Stimulated activated CD4-positive, alpha-beta T cell treated with anti-CD3 and anti-CD28 coated beads, Interleukin-12 subunit alpha, Interleukin-12 subunit beta, amount 100 ng/mL, for 48 hours (primary cell): ENCODE results near the gene SCN11A.
"Not testable (repeated sequence)": the region's sequence is repeated elsewhere in the genome, so short reads cannot be mapped to it uniquely, and the experiment has no call there.

Experiments used
- DNase-seq, 3 donors: peaks; one replicate each; pipeline ENCODE4 v3.0.0-alpha.2; 2020; ENCODE audit warnings: low read depth in 2 of 3, low spot score in 1 of 3

SCN11A gene

DNA sequence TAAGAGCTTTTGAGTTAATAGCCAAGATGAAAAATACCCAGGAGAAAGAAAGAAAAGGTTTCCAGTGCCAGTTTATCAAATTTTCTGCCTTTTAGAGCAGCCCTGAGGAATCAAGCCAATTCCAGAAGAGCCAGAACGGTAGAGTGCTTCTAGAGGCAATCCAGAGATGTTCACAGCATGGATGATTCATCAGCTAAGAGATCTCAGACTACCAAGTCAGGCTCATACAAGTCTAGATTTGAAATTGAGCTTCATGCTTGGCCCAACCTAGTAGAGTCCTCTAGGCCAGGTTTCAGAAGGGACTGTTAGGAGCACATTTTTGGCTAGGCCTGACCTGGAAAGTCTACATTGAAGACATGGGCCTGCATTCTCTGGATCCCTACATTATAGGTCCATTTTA lies 15.5 kb upstream of the SCN11A start:
- no peak for DNase-seq

GRCh38 chr3:39065197-39065596 lies 13.5 kb upstream of the SCN11A start:
- no peak for DNase-seq

DNA sequence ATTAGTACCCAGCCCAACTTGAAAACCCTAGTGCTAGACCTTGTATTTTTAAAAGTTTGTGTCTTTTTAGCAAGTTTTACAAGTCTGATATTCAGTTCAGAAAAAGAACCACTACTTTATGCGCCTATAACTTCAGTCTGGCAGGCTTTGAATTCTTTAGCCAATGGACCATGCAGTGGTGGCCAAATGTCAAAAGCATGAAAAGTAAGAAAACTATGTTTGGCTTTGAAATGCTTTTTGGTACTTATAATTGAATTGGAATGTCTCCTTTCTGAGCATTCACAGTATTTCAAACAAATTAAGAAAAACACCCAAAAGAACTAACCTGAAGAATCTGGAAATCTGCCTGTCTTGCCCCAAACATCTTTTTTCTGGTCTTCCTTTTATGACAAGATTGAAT lies 12.9 kb upstream of the SCN11A start:
- DNase-seq, result no peak

DNA sequence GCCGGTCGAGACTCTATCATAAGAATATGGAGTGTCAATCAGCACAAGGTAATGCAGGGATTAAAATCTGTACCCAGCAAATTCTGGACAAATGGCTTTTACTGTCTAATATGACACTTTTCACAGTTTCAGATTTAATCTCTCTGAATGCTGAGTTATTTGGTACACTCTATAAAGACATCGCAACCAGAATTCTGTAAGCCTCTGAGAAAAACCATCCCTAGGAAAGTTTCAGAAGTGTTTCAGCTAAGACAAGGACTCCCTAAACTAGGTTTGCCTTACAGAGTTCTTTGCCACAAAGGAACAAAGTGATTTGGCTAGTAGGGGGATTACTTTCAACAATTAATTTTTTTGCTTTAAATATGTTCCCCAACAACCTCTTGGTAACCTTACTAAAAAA lies 11.4 kb upstream of the SCN11A start:
- no peak for DNase-seq

- no peak for DNase-seq
Measured at GRCh38 chr3:39062180-39062579, 10.4 kb upstream of the SCN11A start.

GRCh38 chr3:39061228-39061627 lies 9.5 kb upstream of the SCN11A start:
- DNase-seq, result not testable (repeated sequence)

GRCh38 chr3:39056151-39056550 lies 4.4 kb upstream of the SCN11A start:
- no peak for DNase-seq

- no peak for DNase-seq
Measured at GRCh38 chr3:39053696-39054095, 2.0 kb upstream of the SCN11A start.

- no peak for DNase-seq
Measured at GRCh38 chr3:39052583-39052982, 839 bp upstream of the SCN11A start.

DNA sequence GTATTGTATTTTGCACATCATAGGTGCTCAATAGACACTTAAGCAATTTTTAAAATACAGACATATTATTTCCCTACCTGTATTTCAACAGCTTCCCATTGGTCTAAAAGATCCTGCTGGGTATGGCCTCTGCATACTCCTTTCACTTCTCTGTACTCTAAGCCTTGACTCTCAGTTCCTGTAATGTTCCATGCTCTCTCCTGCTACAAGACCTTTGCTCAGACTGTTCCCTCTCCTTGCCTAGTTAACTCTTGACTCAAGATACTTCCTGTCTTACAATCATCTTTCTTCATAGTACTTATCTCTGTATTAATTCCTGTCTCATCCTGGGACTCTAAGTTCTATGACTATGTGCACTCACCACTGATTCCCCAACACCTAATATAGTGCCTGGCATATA lies 1.7 kb downstream of the SCN11A start:
- DNase-seq, result no peak

DNA sequence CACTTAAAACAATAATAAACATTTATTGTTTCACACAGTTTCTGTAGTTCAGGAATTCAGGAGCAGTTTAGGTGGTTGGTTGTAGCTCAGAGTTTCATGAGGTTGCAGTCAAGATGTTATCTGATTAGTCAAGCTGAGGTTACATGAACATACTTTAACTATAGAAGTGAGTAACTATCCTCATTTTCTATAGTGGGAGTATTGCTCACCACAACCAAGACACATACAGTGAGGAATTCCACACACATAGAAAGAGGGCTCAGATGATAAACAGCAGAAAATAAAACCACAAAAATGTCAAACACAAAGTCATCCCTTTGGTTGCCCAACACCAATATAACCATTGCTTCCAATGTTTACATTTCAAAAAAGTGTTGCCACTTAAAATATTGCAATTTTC lies 13.6 kb downstream of the SCN11A start:
- no peak for DNase-seq

DNA sequence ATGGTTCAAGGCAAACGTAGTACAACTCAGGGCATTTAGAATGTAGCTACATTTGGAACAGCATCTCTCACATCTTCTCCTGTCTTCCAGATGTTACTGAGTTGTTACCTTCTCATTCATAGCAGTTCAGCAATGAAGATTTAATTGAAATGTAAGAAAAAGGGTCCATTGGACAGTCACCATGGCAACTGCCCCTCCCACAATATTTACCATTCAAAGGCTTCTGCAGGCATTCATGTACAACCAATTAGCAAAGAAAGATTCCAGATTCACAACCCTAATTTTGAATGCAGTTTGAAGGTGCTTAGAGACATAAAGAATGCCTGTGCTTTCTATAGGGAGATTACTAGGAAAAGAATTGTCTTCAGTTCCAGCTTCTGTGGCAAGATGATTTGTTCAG lies 22.2 kb downstream of the SCN11A start:
- DNase-seq, result no peak

DNA sequence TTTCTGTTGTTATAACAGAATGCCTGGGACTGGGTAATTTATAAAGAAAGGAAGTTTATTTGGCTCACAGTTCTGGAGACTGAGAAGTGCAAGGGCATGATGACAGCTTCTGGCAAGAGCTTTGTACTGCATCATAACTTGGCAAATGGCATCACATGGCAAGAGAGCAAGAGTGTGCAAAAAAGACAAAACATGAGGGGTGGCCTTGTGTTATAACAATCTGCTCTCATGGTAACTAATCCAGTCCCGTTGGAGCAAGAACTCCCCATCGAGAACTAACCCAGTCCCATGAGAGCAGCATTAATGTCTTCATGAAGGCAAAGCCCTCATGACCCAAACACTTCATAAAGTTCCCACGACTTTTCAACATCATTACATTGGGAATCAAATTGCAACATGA lies 23.2 kb downstream of the SCN11A start:
- DNase-seq, result no peak

DNA sequence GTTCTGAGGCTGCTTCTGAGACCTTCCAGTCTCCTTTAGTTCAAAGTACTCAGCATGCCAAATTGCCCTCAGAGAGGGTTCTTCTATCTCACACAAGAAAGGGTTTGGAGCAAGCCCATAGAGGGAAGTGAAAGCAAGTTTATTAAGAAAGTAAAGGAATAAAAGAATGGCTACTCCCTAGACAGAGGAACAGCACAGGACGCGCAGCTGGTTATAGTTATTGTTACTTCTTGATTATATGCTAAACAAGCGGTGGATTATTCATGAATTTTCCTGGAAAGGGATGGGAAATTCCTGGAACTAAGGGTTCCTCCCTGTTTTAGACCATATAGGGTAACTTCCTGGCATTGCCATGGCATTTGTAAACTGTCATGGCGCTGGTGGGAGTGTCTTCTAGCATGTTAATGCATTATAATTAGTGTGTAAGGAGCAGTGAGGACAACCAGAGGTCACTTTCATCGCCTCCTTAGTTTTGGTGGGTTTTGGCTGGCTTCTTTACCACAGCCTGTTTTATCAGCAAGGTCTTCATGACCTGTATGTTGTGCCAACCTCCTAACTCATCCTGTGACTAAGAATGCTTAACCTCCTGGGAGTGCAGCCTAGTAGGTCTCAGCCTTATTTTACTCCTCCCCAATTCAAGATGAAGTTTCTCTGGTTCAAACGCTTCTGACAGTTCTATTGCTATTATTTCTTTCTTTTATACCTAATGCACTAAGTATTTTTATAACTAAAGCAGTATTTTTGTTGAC lies 26.3 kb downstream of the SCN11A start:
- DNase-seq, result no peak

- DNase-seq, result no peak
Measured at GRCh38 chr3:39024497-39024896, 27.2 kb downstream of the SCN11A start.

DNA sequence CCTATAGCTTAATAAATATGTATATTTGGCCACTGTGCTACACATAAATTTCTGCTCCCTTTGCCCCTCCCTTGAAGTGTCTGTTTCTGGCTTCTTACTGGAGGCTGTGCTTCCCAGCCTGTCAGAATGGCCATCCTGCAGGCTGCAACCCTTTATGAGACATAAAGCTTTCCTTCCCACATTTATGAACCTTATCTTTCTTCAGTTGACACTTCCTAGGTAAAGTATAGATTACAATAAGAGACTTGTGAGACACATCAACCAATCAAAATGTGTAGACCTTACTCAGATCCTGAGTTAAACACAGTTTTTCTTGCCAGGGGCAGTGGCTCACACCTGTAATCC lies 29.5 kb downstream of the SCN11A start:
- no peak for DNase-seq

DNA sequence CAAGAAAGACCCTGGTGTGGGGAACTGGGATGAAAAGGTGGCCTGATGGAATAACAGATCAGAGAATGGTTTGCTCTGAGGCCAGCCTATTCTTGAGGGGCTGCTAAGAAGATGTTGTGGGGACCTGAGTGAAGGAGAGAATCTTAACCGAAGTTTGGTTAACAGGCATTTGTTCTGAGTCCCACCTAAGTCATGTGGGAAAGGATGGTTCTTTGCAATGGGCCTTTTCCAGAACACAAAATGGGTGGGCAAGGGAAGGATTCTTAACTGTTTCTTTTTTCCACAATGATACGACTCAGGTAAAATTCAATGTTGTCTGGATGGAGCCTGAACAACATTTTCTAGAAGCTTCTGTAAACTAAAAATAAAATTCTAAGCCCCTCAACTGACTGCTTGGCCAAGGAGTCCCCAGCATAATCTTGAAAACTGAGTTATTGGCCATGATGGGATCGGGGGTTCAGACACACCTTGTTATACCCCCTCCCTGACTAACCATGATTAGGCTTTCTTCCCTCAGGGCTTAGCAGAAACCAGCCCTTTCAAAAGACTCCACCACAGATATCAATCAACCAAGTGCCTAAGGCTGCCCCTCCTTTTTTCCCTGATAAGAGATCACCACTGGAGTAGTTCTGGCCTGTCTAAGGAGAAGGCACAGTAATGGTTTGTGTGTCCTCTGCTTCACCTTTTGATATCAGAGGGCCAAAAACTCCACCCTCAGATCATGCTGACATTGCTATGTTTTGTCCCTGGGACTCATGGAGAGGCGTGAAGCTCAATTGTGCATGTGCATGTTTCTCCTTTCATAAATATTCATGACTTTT lies 30.1 kb downstream of the SCN11A start:
- no peak for DNase-seq

- no peak for DNase-seq
Measured at GRCh38 chr3:39021029-39021428, 30.7 kb downstream of the SCN11A start.

GRCh38 chr3:39019299-39019698 lies 32.4 kb downstream of the SCN11A start:
- no peak for DNase-seq

GRCh38 chr3:39015418-39015817 lies 36.3 kb downstream of the SCN11A start:
- DNase-seq, result no peak

GRCh38 chr3:39013921-39014509 lies 37.7 kb downstream of the SCN11A start:
- DNase-seq, result no peak

- no peak for DNase-seq
Measured at GRCh38 chr3:39013289-39013688, 38.5 kb downstream of the SCN11A start.
